Measurements from ENCODE around the gene PTPRD. TPM values are rescaled to one million over a fixed set of nuclear protein-coding genes. Genes with fewer than 3 reads are reported as not detected.

PTPRD gene
- total and polyA plus RNA-seq, 2 experiments from 2014 or later: 11.5 to 58.0 TPM

DNA sequence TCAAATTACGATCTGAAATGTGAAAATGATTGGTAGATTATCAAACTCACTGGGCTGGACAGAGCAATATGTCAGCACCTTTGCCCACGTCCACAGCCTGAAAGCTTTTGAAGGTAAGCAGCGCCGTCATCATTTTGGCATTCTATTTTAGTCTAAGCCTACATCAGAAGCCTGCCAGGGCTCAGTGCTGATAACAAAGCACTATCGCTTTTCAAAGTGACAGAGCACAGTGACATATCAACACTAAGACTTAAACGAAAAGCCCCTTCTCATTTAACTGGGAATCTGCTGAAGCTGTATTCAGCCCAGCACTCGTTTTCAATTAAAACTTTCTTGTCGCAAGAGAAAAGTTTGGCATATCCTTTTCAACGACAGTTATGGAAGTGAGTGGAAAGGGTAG lies 1076.3 kb downstream of the PTPRD start:
- H3K27ac ChIP-seq (ENCODE audit: low read depth): no peak overlapping the region
- DNase-seq (ENCODE audit: low spot score) (peak; percentile 17), ATAC-seq (peak; percentile 43; the same call in 2 of the 3 replicates)
- H3K36me3 ChIP-seq (ENCODE audit: insufficient read depth): no peaks in the 10 kb centered on the region
- no peak overlapping the region for H3K4me2 ChIP-seq
- Mint-ChIP-seq H3K4me3 (no peak overlapping the region), H3K36me3 (ENCODE audit: low read depth) (no peaks in the 10 kb centered on the region), H3K27me3 (ENCODE audit: insufficient read depth, low read depth, poor library complexity) (no peaks in the 10 kb centered on the region), H3K9me3 (no peaks in the 10 kb centered on the region), H3K27ac (peak overlapping the region; percentile 53; the same call in 1 of the 2 replicates), H3K4me1 (peaks cover 17% of the 10 kb centered on the region)
- H3K4me3 ChIP-seq: no peak overlapping the region
- no peaks in the 10 kb centered on the region for H3K9me2 ChIP-seq (ENCODE audit: insufficient read depth)
- no peaks in the 10 kb centered on the region for H3F3A ChIP-seq (replicated peaks; ENCODE audit: low read depth)
- no peak overlapping the region for H2AFZ ChIP-seq
- H3K79me2 ChIP-seq (replicated peaks; ENCODE audit: insufficient read depth): no peaks in the 10 kb centered on the region
- no peaks in the 10 kb centered on the region for H3K27me3 ChIP-seq (ENCODE audit: insufficient read depth)
- TF ChIP-seq STAT1 (IDR thresholded peaks at IDR 0.05; ENCODE audit: unreplicated experiment): no peak
- TF ChIP-seq POLR2AphosphoS5 (IDR thresholded peaks at IDR 0.05; ENCODE audit: low read depth): no peak
- no peak for TF ChIP-seq CREB1 (CRISPR knock-in tag; IDR thresholded peaks at IDR 0.05; ENCODE audit: low read depth)
- TF ChIP-seq ETS1 (IDR thresholded peaks at IDR 0.05): no peak
- TF ChIP-seq ZNF114 (CRISPR knock-in tag; IDR thresholded peaks at IDR 0.05): no peak
- H4K20me1 ChIP-seq (replicated peaks; ENCODE audit: insufficient read depth): no peaks in the 10 kb centered on the region
- H3K4me1 ChIP-seq (ENCODE audit: insufficient read depth): peaks cover 21% of the 10 kb centered on the region

- no peaks in the 10 kb centered on the region for H3F3A ChIP-seq (replicated peaks; ENCODE audit: low read depth)
- no peaks in the 10 kb centered on the region for H3K79me2 ChIP-seq (replicated peaks; ENCODE audit: insufficient read depth)
- H3K4me1 ChIP-seq (ENCODE audit: insufficient read depth): peaks cover 30% of the 10 kb centered on the region
- ATAC-seq: no peak
- peaks cover 37% of the 10 kb centered on the region for H3K4me1 Mint-ChIP-seq
- peak overlapping the region; percentile 61 for H2AFZ ChIP-seq
- no peaks in the 10 kb centered on the region for H4K20me1 ChIP-seq (replicated peaks; ENCODE audit: insufficient read depth)
- no peaks in the 10 kb centered on the region for H3K27me3 Mint-ChIP-seq (ENCODE audit: insufficient read depth, low read depth, poor library complexity)
- H3K4me3 ChIP-seq: no peak overlapping the region
- no peak overlapping the region for H3K4me2 ChIP-seq
- no peak overlapping the region for H3K4me3 Mint-ChIP-seq
- H3K27me3 ChIP-seq (ENCODE audit: insufficient read depth): no peaks in the 10 kb centered on the region
- H3K36me3 ChIP-seq (ENCODE audit: insufficient read depth): no peaks in the 10 kb centered on the region
- peak overlapping the region; percentile 1; the same call in 1 of the 2 replicates for H3K27ac Mint-ChIP-seq
- H3K36me3 Mint-ChIP-seq (ENCODE audit: low read depth): no peaks in the 10 kb centered on the region
- H3K9me2 ChIP-seq (ENCODE audit: insufficient read depth): no peaks in the 10 kb centered on the region
- no peaks in the 10 kb centered on the region for H3K9me3 Mint-ChIP-seq
- no peak overlapping the region; the same call in 1 of the 2 replicates for H3K27ac ChIP-seq (ENCODE audit: low read depth)
- DNase-seq (ENCODE audit: low spot score): no peak
- TF ChIP-seq STAT1 (IDR thresholded peaks at IDR 0.05; ENCODE audit: unreplicated experiment): no peak
- no peak for TF ChIP-seq ZNF331 (CRISPR knock-in tag; IDR thresholded peaks at IDR 0.05; ENCODE audit: low read depth)
- no peak for TF ChIP-seq ETS1 (IDR thresholded peaks at IDR 0.05)
- TF ChIP-seq POLR2AphosphoS5 (IDR thresholded peaks at IDR 0.05; ENCODE audit: low read depth): no peak
- TF ChIP-seq CTCF (conservative IDR thresholded peaks at IDR 0.05; ENCODE audit: low read depth in 2 of 2): no peak
- no peak for TF ChIP-seq ZNF114 (CRISPR knock-in tag; IDR thresholded peaks at IDR 0.05)
- no peak for TF ChIP-seq EZH2 (IDR thresholded peaks at IDR 0.05; ENCODE audit: low read depth, unreplicated experiment)
- TF ChIP-seq JUNB (IDR thresholded peaks at IDR 0.05; ENCODE audit: unreplicated experiment): no peak
- TF ChIP-seq NANOG (IDR thresholded peaks at IDR 0.05; ENCODE audit: borderline replicate concordance): no peak
- TF ChIP-seq EZH2phosphoT487 (IDR thresholded peaks at IDR 0.05; ENCODE audit: unreplicated experiment): no peak
Measured at GRCh38 chr9:9523476-9524139, 1089.2 kb downstream of the PTPRD start.
